Endothelial cell of umbilical vein (primary cell): ENCODE results near the gene HS3ST3A1. TPM values are rescaled to one million over a fixed set of nuclear protein-coding genes. Genes with fewer than 3 reads are reported as not detected.

Experiments
- BruUV-seq: library from RNA; stranded (reverse); fragments of 400-500 nt; replicated peaks from 2 replicates; lab custom pipeline; 2021; lab: Mats Ljungman, UMichigan
- CTCF ChIA-PET: fragments of 300-600, 350-600 bp; sonication (Branson Sonifier 250); formaldehyde crosslinking; loops from one replicate; lab custom pipeline; 2021; ENCODE audit warnings: antibody characterized with exemption, inconsistent platforms; lab: Charles Lee
- POLR2A ChIA-PET: fragments of 300-600, 350-600 bp; sonication (Branson Sonifier 250); formaldehyde crosslinking; loops from one replicate; lab custom pipeline; 2021; ENCODE audit warnings: antibody characterized with exemption, inconsistent platforms; lab: Charles Lee
- DNase-seq: peaks from one replicate; pipeline ENCODE4 v3.0.0-alpha.2; 2011; ENCODE audit warnings: low read depth, low spot score
- FAIRE-seq: peaks from 2 replicates; lab custom pipeline; 2011; peaks lifted over from hg19 to GRCh38; lab: Jason Lieb, UNC
- H2AFZ ChIP-seq: 2 replicates; pipeline ENCODE4 v1.6.0; 2012; ENCODE audit warnings: low read depth, low read length, control low read depth, inconsistent platforms
- H3K27ac ChIP-seq: 2 replicates; pipeline ENCODE4 v1.5.1; 2011; ENCODE audit warnings: low read depth, mild to moderate bottlenecking, control low read depth, low read length, moderate library complexity; ENCODE audit not compliant: insufficient read depth
- H3K27me3 ChIP-seq, 2 experiments: 2 replicates each; pipeline versions ENCODE4 v1.6.0 to v1.6.1; 2011; ENCODE audit warnings: low read length in 2 of 2, mixed read lengths in 1 of 2; ENCODE audit not compliant: control insufficient read depth in 2 of 2, insufficient read depth in 2 of 2
- H3K36me3 ChIP-seq, 2 experiments: 2 replicates in 1 of 2; 3 replicates in 1 of 2; pipeline ENCODE4 v1.5.1; 2011; ENCODE audit warnings: low read length in 2 of 2, mild to moderate bottlenecking in 1 of 2, moderate library complexity in 1 of 2; ENCODE audit not compliant: control insufficient read depth in 2 of 2, insufficient read depth in 2 of 2; ENCODE audit errors: extremely low read depth in 1 of 2
- H3K4me1 ChIP-seq: 3 replicates; pipeline ENCODE4 v1.5.1; 2011; ENCODE audit warnings: mild to moderate bottlenecking, low read length; ENCODE audit not compliant: control insufficient read depth, insufficient read depth; ENCODE audit errors: extremely low read depth
- H3K4me2 ChIP-seq: 2 replicates; pipeline ENCODE4 v1.6.1; 2011; ENCODE audit warnings: low read length, control low read depth, mixed read lengths; ENCODE audit not compliant: insufficient read depth
- H3K4me3 ChIP-seq, 3 experiments: fragments of 200-600 bp in 1 of 3; sonication (generic), shearing (Covaris generic) in 1 of 3; replicated peaks in 1 of 3; 2 replicates each; pipeline ENCODE4 v1.5.1; 2011 to 2016; ENCODE audit warnings: control low read depth in 3 of 3, low read length in 3 of 3, mild to moderate bottlenecking in 2 of 3, inconsistent platforms in 1 of 3, low read depth in 1 of 3, moderate library complexity in 1 of 3; ENCODE audit not compliant: insufficient read depth in 1 of 3
- H3K79me2 ChIP-seq: 2 replicates; pipeline ENCODE4 v1.6.0; 2012; ENCODE audit warnings: low read length, inconsistent platforms; ENCODE audit not compliant: control insufficient read depth, insufficient read depth
- H3K9ac ChIP-seq: replicated peaks from 2 replicates; pipeline ENCODE3; 2011; ENCODE audit warnings: low read length, control low read depth; ENCODE audit not compliant: insufficient read depth; ENCODE audit errors: extremely low read depth
- H3K9me1 ChIP-seq: replicated peaks from 3 replicates; pipeline ENCODE4 v1.6.0; 2011; ENCODE audit warnings: mild to moderate bottlenecking, low read length; ENCODE audit not compliant: control insufficient read depth, insufficient read depth; ENCODE audit errors: extremely low read depth
- H3K9me3 ChIP-seq: replicated peaks from 2 replicates; pipeline ENCODE4 v1.5.1; 2012; ENCODE audit warnings: low read length, inconsistent platforms; ENCODE audit not compliant: control insufficient read depth, insufficient read depth
- H4K20me1 ChIP-seq: replicated peaks from 2 replicates; pipeline ENCODE3; 2011; ENCODE audit warnings: mild to moderate bottlenecking, low read length; ENCODE audit not compliant: control insufficient read depth, insufficient read depth; ENCODE audit errors: extremely low read depth
- CTCF ChIP-seq, 2 donors: IDR thresholded peaks; 1 replicate in 1 of 2; 2 replicates in 1 of 2; pipeline ENCODE4 v1.5.1; 2011; ENCODE audit warnings: low read length in 2 of 2, mild to moderate bottlenecking in 2 of 2, moderate library complexity in 2 of 2, control low read depth in 1 of 2, inconsistent platforms in 1 of 2, low read depth in 1 of 2; ENCODE audit not compliant: insufficient read depth in 1 of 2; ENCODE audit errors: extremely low read depth in 1 of 2
- EZH2 ChIP-seq: IDR thresholded peaks from 2 replicates; pipeline ENCODE4 v1.6.1; 2012; ENCODE audit warnings: borderline replicate concordance, low read depth, mild to moderate bottlenecking, moderate library complexity, low read length, inconsistent platforms; ENCODE audit not compliant: severe bottlenecking
- FOS ChIP-seq: IDR thresholded peaks from 2 replicates; pipeline ENCODE4 v1.6.1; 2011; ENCODE audit warnings: mild to moderate bottlenecking, low read length, moderate library complexity, borderline replicate concordance; ENCODE audit not compliant: insufficient read depth
- GATA2 ChIP-seq: IDR thresholded peaks from 2 replicates; pipeline ENCODE4 v1.7.0; 2011; ENCODE audit warnings: low read depth, mild to moderate bottlenecking, moderate library complexity, mixed read lengths, low read length; ENCODE audit not compliant: insufficient read length, insufficient read depth
- MAX ChIP-seq: IDR thresholded peaks from 2 replicates; pipeline ENCODE4 v1.6.1; 2011; ENCODE audit not compliant: insufficient read depth, insufficient read length
- MYC ChIP-seq: IDR thresholded peaks from one replicate; pipeline ENCODE4 v1.6.1; 2011; ENCODE audit warnings: mild to moderate bottlenecking, low read depth, low read length
- POLR2A ChIP-seq: IDR thresholded peaks from 2 replicates; pipeline ENCODE4 v1.6.1; 2012; ENCODE audit warnings: low read depth, mild to moderate bottlenecking, control low read depth, low read length
- POLR2AphosphoS5 ChIP-seq: IDR thresholded peaks from 2 replicates; pipeline ENCODE4 v1.6.1; 2012; ENCODE audit warnings: low read depth, mild to moderate bottlenecking, control low read depth, low read length, moderate library complexity; ENCODE audit not compliant: insufficient read depth
- dilution Hi-C: fragments of 300-500 bp; cut with MboI; formaldehyde crosslinking; loops from one replicate; pipeline ENCODE4 v1.15.0; 2019; ENCODE audit warnings: low sequenced_read_pairs; ENCODE audit not compliant: extremely low pct_ligation_motif_present
- intact Hi-C: fragments of 100-400 bp; cut with micrococcal nuclease; formaldehyde crosslinking; loops from one replicate; pipeline ENCODE4 v1.10.0; 2022
- polyA plus RNA-seq, 4 experiments: library from polyadenylated mRNA; depleted of rRNA in 3 of 4; stranded (reverse) in 3 of 4; unstranded in 1 of 4; fragments of >200 nt; gene quantifications; 2 replicates each; pipeline versions ENCODE4 v1.2.1 to v1.2.3, GENCODE V29; 2011 to 2012; ENCODE audit warnings: missing spikeins in 1 of 4
- total RNA-seq: library from RNA; stranded (reverse); gene quantifications from 2 replicates; pipeline ENCODE4 v1.2.3, GENCODE V29; 2021

Gene HS3ST3A1
- total and polyA plus RNA-seq, 2 donors (not counting 3 experiments of a cell fraction or from before 2014, with no cell fraction given): not detected

GRCh38 chr17:13491916-13492736, 109.6 kb downstream of the HS3ST3A1 start:
- BruUV-seq: no TSS peak
- DNase-seq: no peak
- no peak overlapping the region for H2AFZ ChIP-seq
- no peak overlapping the region for H3K4me3 ChIP-seq
- no peaks in the 10 kb centered on the region for H3K27me3 ChIP-seq
- H3K9me1 ChIP-seq: no peaks in the 10 kb centered on the region
- dilution Hi-C loops (no loop called here), intact Hi-C loops (no loop called here)
- H3K27ac ChIP-seq: no peak overlapping the region
- ChIA-PET CTCF (no interaction called here), POLR2A (no interaction called here)
- no peaks in the 10 kb centered on the region for H4K20me1 ChIP-seq
- FAIRE-seq: no peak
- no peak overlapping the region for H3K4me2 ChIP-seq
- H3K9ac ChIP-seq: no peak overlapping the region
- no peaks in the 10 kb centered on the region for H3K4me1 ChIP-seq
- peaks cover 5% of the 10 kb centered on the region for H3K9me3 ChIP-seq
- TF ChIP-seq GATA2 (no peak), EZH2 (no peak), POLR2A (no peak), POLR2AphosphoS5 (no peak), MAX (no peak), MYC (no peak), FOS (no peak)
- no peaks in the 10 kb centered on the region for H3K79me2 ChIP-seq
- no peaks in the 10 kb centered on the region for H3K36me3 ChIP-seq

- no peak for FAIRE-seq
Measured at GRCh38 chr17:13491491-13491890, 110.2 kb downstream of the HS3ST3A1 start.

More at GRCh38 chr17:13491491-13491890, 110.2 kb downstream of the HS3ST3A1 start:
- intact Hi-C loops: no loop called here
- no peak for TF ChIP-seq POLR2A
- TF ChIP-seq EZH2: no peak
- TF ChIP-seq FOS: no peak
- no peak for TF ChIP-seq CTCF (IDR thresholded peaks at IDR 0.05; ENCODE audit: extremely low read depth in 1 of 2, insufficient read depth in 1 of 2, low read depth in 1 of 2, low read length in 2 of 2)
- no peak for DNase-seq
- Histone ChIP-seq H3K27ac (no peak overlapping the region), H3K9me3 (peaks cover 5% of the 10 kb centered on the region), H3K4me3 (no peak overlapping the region), H3K36me3 (no peaks in the 10 kb centered on the region), H4K20me1 (no peaks in the 10 kb centered on the region), H3K27me3 (no peaks in the 10 kb centered on the region), H3K9ac (no peak overlapping the region), H2AFZ (no peak overlapping the region), H3K4me2 (no peak overlapping the region), H3K9me1 (no peaks in the 10 kb centered on the region), H3K79me2 (no peaks in the 10 kb centered on the region), H3K4me1 (no peaks in the 10 kb centered on the region)
- POLR2A ChIA-PET: no interaction called here
- CTCF ChIA-PET: no interaction called here
- no TSS peak for BruUV-seq
- dilution Hi-C loops: no loop called here
